HG03442 (cell line): ENCODE data around the gene HYLS1.
"Not testable (repeated sequence)": the region's sequence is repeated elsewhere in the genome, so short reads cannot be mapped to it uniquely, and the experiment has no call there.

Source experiments
- ATAC-seq: cut with Tn5 transposase; IDR thresholded peaks from one replicate; pipeline ENCODE4 v1.9.1; 2021; ENCODE audit warnings: mild to moderate bottlenecking, moderate library complexity; ENCODE audit not compliant: unreplicated experiment

Gene HYLS1

DNA sequence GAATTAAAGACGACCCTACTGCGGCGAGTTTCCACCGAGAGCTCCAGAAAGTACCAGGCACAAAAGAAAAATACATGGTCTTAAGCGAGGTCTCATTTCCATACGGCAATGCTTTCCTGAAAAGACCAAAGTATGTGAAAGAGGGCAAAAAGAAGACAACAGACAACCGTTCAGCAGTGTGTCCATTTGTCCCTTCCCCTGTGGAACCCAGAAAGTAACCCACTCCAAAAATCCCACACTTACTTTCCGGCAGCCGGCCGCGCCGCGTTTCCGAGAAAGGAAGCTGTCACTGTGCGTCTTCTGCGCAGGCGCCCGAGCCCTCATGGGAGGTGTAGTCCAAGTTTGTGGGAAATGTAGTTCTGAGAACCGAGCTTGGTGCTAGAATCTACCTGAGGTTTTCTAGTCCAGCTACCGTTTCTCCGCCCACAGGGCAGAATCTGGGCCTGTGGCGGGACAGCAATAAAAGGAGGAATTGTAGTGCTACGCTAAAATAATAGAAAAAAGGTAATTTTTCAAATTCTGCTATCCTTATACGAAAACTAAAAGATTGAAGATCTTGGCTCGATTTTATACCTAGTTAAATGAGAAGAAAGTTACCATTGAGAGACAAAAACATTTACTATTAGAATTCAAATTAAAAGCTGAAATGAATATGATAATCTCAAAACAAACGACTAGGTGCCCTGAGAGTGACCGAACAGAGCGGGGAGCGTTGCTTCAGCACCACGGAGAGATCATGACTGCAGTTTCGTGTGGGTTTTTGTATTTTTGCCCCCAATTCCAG is 15.7 kb downstream of the HYLS1 start, which contains the start of gene PUS3:
Gene PUS3 (minus strand): TSS at position 280 of the 784 bp plus-strand sequence. CDS start 6,922 bp downstream, outside the sequence.
- peak; percentile 97 for ATAC-seq

DNA sequence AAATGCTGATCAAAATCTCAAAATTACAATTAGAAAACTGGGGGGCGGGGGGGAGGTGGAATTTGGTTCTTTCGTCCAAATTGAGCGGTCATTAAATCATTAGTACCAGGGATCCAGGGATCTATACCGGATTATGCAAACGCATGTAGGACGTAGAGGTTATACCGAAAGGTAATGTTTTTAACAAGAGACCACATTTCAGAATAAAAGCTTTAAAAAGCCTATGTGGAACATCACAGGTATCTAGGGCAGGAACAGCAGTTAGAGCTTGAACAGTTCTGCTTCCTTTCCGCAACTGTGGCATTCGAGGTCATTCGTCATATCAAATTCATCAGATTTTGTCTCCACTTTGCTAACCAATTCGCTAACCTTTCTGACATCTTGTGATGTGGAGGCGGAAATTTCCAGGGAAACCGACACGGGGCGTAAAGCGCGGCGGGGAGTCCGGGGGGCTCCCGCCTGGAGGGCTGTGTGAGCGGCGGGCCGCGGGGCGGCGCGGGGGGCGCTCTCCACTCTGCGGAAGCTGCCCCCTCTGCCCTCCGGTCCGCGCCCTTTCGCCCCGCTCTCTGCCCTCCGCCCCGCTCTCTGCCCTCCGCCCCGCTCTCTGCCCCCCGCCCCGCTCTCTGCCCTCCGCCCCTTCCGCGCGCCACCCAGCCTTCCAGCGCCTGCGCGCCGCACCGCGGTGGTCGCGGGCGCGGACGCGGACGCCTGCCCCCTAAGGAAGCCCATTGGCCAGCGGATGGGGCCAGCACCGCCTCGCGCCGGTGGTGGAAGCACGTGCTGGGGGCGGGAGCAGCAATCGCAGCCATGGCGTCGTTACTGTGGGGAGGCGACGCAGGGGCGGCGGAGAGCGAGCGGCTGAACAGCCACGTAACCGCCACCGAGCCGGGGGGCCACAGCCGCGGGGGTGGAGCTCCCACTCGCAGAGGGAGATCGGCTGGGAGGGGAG is 16.5 kb downstream of the HYLS1 start, which contains the start of gene DDX25:
Gene DDX25 (plus strand): TSS at position 798 of the 949 bp plus-strand sequence. CDS start 10 bp downstream, at position 808.
- ATAC-seq = no peak

DNA sequence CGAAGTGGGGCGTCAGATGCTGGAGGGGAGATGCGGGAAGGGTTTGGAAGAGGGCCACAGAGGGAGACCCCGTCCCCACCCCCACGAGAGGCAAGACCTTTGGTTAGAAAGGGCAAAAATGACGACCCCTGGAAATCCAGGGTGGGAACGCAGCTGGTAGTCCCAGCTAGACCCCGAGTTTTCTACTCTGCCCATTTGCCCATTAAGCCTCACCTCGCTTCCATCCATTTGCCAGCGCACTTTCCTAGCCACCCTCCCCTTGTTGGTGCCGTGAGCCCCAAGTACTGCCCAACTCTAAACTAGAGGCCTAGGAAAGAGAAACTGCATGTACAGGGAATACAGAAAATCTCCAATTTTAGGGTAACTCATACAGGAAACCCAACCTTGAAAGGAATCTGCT is 17.2 kb downstream of the HYLS1 start:
- no peak for ATAC-seq

DNA sequence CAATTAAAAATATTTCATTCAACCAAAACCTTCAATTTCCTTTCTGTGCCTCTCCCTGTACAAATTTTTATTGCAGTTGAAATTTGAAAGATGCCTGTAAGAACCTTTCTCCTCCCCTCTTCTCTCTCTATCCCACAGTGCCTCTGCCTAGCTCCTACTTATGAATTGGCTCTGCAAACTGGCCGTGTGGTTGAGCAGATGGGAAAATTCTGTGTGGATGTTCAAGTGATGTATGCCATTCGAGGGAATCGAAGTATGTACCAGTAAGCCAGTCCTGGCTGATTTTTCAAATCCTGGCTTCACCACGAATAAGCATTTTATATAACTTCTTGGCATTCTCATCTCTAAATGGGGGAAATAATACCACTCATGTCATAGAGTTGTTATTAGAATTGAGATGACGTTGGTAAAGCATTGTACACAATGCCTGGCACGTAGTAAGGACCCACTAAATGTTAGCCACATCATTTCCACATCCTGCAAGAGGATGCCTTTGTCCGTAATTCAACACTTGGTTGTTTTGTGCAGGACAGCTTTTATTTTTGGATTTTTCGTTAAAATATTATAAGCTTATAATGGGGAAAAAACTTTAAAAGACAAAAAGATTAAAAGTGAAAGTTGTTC is 22.9 kb downstream of the HYLS1 start:
- ATAC-seq = no peak

DNA sequence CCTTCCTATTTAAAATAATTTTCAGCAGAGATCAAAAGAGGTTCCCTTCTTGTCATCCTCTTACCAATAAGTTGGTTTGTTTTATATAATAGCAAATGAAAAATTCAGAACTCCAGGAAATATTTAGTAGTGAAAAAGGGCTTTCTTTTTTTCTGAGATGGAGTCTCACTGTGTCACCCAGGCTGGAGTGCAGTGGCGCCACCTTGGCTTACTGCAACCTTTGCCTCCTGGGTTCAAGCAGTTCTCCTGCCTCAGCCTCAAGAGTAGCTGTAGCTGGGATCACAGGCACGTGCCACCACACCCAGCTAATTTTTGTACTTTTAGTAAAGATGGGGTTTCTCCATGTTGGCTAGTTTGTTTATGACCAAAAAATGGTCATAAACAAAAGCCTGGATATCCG is 27.1 kb downstream of the HYLS1 start:
- not testable (repeated sequence) for ATAC-seq

DNA sequence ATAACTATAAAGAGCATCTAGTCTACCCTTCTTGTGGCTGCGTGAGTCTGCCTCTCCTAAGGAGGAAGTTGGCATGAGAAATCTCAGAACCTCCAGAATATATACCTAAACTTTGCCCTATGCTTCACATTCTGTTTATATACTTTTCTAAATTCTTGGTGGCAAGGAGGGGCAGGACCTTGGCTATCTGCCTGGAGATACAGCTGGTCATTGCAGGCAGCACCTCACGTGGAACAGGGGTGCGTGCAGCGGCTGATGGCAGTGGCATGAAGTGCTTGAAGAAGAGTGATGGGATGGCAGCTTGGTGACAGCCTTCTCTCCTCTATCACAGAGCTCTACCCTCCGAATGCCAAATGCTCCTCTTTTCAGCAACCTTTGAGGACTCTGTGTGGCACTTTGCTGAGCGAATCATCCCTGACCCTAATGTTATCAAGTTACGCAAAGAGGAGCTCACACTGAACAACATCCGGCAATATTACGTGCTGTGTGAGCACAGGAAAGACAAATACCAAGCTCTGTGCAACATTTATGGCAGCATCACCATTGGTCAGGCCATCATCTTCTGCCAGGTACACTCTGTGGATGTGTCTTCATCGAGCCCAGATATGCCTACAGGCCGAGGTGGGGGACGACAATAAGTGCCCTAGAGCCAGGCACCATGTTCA is 29.3 kb downstream of the HYLS1 start:
- no peak for ATAC-seq

DNA sequence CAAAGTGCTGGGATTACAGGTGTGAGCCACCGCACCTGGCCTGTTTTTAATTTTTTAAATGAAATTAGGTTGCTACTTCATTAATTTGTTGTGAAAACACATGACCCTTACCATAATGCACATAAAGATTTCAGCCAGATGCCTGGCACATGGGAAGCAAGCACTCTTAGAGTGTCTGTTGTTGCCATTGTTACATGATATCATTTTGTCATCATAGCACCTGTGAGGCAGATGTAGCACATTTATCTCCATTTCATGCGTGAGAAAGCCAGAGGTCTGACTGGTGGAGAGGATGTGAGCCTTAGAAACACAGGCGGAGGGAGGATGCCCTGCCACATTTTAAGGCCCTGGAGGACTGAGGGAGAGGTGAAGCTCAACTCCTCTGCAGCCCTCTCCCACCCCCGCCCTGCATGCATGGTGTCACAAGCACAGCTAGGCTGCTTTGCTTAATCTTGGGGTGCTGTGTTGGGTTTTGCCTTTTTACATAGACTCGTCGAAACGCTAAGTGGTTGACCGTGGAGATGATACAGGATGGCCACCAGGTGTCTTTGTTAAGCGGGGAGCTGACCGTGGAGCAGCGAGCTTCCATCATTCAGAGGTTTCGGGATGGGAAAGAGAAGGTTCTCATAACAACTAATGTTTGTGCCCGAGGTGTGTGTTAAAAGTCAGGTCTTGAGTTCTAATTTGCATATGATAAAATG is 30.8 kb downstream of the HYLS1 start:
- no peak for ATAC-seq

DNA sequence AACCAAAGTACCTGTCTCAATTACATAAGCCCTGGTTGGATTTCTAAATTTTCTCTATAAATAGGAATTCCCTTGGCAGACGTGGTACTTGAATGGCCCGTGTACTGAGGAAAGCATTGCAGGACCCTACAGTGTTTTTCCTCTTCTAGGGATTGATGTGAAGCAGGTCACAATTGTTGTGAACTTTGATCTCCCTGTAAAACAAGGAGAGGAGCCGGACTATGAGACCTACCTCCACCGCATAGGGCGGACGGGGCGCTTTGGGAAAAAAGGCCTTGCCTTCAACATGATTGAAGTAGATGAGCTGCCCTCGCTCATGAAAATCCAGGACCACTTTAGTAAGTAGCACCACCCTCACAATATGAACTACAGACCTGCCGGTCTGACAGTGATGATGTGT is 33.6 kb downstream of the HYLS1 start:
- ATAC-seq = no peak

DNA sequence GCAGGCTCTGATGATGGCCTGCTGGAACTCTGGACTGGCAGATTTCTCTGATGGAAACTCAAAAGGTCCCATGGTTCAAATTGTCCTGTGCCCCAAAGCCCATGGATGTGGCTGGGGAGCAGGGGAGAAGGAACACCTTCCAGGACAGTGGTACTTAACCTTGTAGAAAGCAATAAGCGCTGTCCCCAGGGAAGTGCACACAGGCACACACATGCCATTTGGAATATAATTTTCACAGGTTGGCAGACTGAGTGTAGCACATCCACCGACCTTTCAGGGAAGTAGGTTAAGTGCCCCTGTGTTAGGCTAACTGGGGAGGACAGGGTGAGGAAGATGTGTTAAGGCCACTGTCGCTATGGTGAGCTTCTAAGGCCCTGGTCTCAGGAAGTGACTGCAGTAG is 34.7 kb downstream of the HYLS1 start:
- no peak for ATAC-seq

DNA sequence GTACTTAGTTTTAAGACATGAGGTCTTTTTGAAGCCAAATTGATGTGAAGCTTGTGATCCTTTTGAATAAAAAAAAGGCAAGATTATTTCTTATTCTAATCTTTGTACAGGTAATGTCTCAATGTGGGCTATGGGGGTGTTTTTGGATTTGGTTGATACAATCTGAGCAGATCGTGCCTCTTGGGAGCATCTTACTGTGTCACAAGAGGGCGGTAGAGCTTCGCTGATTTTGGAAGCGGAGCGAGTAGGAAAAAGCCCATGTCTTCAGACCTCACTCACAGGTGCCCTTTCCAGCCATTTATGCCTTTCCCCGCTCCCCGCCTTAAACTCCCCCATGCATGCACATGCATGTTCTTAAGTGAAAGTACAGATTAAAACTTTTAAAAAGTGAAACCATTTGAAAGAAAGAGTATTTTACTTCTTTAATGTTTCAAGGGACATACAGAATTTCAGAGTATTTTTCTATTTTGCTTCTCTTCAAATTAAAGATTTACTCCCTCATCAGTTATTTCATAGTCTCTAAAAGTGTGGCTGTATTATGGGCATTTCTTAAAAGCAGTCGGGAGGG is 35.6 kb downstream of the HYLS1 start:
- no peak for ATAC-seq

DNA sequence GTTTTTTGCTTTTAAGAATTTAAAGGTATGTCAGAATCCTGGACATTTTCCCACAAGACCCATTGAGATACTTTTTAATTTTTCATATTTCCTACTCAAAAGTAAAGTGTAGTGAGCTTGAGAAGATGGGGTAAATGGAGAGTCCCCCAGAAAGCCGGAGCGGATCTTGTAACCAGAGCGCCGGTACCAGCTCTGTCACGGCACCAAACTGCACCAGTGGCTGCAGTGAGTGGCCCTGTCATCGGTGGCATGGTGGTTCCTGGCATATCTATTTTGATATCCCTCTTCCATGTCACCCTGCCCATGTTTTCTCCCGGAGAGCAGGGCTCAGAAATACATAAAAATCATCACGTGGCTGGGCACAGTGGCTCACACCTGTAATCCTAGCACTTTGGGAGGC is 36.2 kb downstream of the HYLS1 start:
- ATAC-seq = no peak

DNA sequence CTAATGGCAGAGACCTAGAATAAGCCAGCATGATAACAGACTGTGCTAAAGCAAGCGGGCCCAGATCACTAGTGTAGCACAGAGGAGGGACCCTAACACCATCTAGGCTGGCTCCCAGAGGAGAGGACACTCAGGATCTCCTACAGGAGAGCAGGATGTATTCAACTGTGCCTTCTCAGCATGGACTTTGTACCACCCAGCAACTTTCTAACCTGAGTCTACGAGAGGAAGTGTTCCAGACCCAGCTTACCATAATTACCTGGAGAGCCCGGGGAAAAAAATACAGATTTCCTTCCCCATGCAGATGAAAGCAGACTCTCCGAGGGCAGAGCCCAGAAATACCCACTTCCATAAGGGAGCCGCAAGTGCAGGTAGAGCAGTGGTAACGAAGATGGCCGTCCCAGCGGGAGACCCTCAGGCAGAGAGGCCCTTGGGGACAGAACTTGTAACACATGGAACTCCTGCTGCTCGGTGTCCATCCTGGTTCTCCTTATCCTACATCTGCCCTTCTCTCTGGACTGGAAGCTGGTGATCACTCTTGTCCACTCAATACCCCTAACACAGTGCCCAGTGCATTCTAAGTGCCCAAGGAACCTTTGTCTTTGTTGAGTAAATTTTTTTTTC is 37.0 kb downstream of the HYLS1 start:
- no peak for ATAC-seq

DNA sequence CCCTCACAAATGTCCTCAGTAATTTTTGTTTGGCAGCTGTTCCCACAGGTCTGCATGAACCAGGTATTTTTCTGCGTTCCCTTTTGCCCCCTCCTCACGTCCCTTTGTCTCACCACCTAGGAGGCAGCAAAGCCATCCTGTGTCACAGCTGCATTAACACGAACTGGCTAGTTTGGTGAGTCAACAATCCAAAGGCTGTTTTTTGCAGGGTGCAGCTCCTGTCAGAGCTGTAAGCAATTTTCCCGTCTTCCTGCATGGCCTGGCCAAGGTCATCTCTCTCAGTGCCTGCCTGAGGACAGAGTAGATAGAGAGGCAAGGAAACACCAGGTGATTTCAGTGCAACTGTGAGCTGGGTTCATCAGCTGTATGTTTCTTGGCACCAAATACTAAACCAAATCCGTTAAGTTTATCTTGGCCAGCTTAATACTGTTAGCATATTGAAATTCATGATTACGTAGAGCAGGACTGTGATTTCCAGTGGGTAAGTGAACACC is 37.8 kb downstream of the HYLS1 start:
- ATAC-seq = no peak

DNA sequence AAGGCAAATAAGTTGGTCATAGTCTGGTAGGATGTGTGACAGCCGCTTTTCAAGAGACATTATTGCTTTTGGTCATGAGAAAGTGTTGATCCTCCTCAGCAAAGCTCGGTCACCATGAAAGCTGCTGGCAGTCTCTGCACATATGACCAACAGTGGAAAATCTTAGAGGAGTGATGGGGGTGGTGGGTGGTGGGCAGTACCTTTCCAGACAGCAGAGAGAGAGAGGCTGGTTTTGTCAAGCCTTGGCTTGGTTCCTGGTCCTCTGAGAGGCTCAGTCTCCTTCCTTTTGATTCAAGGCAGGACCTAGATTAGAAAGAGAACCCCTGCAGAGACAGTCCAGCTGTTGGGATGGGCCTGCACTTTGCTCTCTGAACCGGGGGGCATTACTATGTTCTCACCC is 38.3 kb downstream of the HYLS1 start:
- ATAC-seq = no peak

DNA sequence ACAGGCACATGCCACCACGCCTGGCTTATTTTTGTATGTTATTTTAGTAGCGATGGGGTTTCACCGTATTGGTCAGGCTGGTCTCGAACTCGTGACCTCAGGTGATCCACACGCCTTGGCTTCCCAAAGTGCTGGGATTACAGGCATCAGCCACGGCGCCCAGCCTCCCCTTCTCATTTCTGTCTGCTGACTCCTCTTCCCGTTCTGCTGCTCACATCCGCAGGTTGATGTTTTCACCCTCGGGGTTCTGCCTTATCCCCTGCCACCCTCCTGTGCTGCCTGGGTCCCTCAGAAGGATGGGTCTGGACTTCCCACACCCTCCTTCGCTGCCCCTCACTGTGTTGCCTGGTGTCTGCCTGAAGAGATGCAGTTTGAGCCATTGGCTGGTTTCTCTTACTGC is 39.2 kb downstream of the HYLS1 start:
- no peak for ATAC-seq

DNA sequence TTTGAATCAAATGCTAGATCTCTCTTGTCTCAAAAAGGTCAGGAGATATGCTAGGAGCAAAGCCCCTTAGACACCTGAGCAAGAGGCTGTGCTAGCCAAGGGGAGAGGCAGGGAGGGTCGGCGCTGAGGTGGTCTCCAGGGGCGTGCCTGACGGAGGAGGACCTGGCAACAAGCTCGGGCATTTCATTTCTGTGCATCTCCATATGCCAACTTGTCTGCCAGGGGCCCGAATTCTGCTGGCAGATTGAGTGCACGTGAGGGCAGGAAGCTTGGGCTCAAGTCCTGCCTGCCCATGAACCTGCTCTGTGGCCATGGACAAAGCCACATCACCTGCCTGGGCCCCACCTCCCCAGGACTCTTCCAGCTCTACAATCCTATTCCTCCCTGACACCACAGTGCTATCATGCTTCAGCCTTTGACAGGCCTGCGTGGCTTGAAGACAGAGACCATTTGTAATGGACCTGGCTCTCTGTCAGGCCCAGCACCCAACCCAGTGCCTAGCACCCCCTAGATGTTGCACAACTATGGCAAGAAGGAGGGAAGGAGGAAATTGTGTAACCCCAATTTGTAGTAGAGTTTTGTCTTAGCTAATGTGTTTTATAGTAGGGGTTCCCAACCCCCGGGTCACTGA is 42.1 kb downstream of the HYLS1 start:
- ATAC-seq = no peak

DNA sequence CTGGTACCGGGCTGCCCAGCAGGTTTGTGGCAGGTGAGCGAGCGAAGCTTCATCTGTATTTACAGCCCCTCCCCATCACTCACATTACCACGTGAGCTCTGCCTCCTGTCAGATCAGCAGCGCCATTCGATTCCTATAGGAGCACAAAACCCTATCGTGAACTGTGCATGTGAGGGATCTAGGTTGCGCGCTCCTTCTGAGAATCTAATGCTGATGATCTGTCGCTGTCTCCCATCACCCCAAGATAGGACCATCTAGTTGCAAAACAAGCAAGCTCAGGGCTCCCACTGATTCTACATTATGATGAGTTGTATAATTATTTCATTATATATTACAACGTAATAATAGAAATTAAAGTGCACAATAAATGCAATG is 42.6 kb downstream of the HYLS1 start:
- ATAC-seq = no peak

DNA sequence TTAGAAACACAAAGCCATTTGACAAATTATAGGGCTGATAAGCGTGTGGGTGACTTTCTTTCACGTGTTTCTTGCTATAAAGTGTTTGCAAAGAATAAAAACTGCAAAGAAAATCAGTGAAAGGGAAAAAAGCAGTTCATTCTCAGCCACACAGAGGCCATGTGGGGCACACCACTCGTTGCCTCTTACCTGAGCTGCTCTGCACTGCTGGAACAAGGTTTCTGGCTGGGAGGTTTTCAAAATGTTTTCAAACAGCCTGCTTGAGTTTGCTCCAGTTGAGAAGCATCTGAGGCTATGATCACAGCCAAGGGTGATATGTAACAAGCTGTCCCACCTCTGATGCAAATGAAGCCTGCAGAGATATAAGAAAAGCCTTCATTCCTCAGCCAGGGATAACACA is 43.6 kb downstream of the HYLS1 start:
- no peak for ATAC-seq

DNA sequence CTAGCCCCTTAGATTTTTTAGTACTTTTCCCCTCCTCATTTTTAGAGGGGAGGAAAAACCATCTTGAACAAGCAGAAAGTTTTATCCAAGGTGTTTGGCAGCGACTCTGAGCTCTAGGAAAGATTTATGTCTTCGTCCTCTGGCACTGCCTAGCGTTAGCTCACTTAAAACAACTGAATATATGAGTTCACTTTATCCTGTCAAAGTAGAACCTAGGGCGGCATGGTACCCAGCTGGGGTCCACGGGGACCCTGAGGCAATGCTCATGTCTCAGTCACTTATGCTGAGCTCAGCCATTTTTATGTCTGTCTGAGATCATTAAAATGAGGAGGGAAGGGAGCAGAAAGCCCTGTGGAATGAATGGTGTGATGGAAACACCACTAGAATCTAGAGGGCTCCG is 44.2 kb downstream of the HYLS1 start:
- ATAC-seq = no peak
